Right lobe of liver (tissue), 6 donors: ENCODE results near the gene DIP2A. TPM values are rescaled to one million over a fixed set of nuclear protein-coding genes. Genes with fewer than 3 reads are reported as not detected.

Experiments used
- ATAC-seq, 4 donors: fragments of 200-7000 bp; cut with Tn5 transposase; one replicate each; pipeline ENCODE4 v1.9.1; 2020; ENCODE audit warnings: mild to moderate bottlenecking in 4 of 4, moderate library complexity in 4 of 4
- DNase-seq, 3 donors: peaks; one replicate each; pipeline ENCODE4 v3.0.0-alpha.2; 2020
- H3K27ac ChIP-seq, 3 donors: fragments of 200-600 bp; one replicate each; pipeline ENCODE4 v1.8.0; 2022
- H3K27me3 ChIP-seq, 2 donors: fragments of 200-600 bp; one replicate each; pipeline ENCODE4 v1.8.0; 2022
- H3K36me3 ChIP-seq, 4 donors: fragments of 200-600 bp; sonication (generic) in 1 of 4; one replicate each; pipeline versions ENCODE4 v1.5.1 to v1.8.0; 2017 to 2022; ENCODE audit warnings: control low read depth in 1 of 4
- H3K4me1 ChIP-seq, 4 donors: fragments of 200-600 bp; sonication (generic) in 1 of 4; one replicate each; pipeline versions ENCODE4 v1.5.1 to v1.8.0; 2017 to 2022; ENCODE audit warnings: control low read depth in 1 of 4
- H3K4me3 ChIP-seq, 3 donors: fragments of 200-600 bp; one replicate each; pipeline ENCODE4 v1.8.0; 2022
- H3K9me3 ChIP-seq, 4 donors: fragments of 200-600 bp; sonication (generic) in 1 of 4; one replicate each; pipeline versions ENCODE4 v1.5.1 to v1.8.0; 2017 to 2022; ENCODE audit warnings: control low read depth in 1 of 4
- POLR2A ChIP-seq: fragments of 450-650 bp; IDR thresholded peaks from one replicate; pipeline ENCODE4 v1.6.1; 2017; ENCODE audit warnings: antibody characterized with exemption, mild to moderate bottlenecking
- WGBS: methylation state at CpG from one replicate; pipeline ENCODE4 v1.1.6; 2018; ENCODE audit warnings: low coverage, low lambda C conversion rate; ENCODE audit not compliant: insufficient coverage; ENCODE audit errors: missing lambda C conversion rate; 5-methylcytosine and 5-hydroxymethylcytosine counted together
- intact Hi-C, 2 donors: fragments of 100-400 bp; cut with DNase I; formaldehyde crosslinking; loops; one replicate each; pipeline versions ENCODE4 v1.11.2 to v1.14.1; 2022
- total RNA-seq, 6 experiments: library from RNA; depleted of rRNA in 2 of 6; stranded (reverse); fragments of >200 nt in 2 of 6; fragmentation: NEBNext Ultra II Directional in 3 of 6; extraction: Animal tissue kit (Norgen Biotek cat#: 25700) in 3 of 6; gene quantifications; one replicate each; pipeline versions ENCODE4 v1.1.0 to v1.2.4, GENCODE V29; 2016 to 2023
- TF ChIP-seq, protein P1 (sequence below), 4 donors: fragments of 200-600 bp in 3 of 4; fragments of 450-650 bp in 1 of 4; IDR thresholded peaks; one replicate each; pipeline versions ENCODE4 v1.5.1 to v1.8.0; 2016 to 2022; ENCODE audit warnings: antibody characterized with exemption in 4 of 4, mild to moderate bottlenecking in 2 of 4
- donor health status: DM: no; HTN: yes; CAD: no.
- donor health status: DM: no; HTN: no; CAD: no.
- donor health status: DM: no; HTN: no; CAD: no.
- donor health status: DM: no; HTN: yes; CAD: no.
- donor health status: DM: no; HTN: yes; CAD: no.

Gene DIP2A
- total RNA-seq, 6 experiments from 2014 or later = 12.3 to 14.4 (median 13.1) TPM

DNA sequence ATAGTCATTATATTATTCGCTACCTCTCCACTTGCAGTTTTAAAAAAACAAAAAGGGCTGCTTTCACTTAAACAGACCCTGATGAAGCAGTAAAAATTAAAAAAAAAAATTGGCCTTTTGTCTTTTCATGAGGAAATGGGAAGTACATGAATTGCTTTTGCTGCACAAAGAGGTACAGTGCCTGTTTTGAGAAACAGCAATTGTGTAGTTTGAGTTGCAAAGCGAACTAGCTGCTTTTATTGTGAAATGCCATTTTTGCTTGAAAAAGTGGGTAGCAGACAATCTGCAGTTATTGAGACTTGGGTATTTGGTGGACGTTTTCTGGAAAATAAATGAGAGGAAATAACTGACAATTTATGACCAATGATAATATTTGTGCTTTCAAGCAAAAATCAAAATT lies 7.0 kb downstream of the DIP2A start:
- ATAC-seq = no peak
- TF ChIP-seq, protein P1, sequence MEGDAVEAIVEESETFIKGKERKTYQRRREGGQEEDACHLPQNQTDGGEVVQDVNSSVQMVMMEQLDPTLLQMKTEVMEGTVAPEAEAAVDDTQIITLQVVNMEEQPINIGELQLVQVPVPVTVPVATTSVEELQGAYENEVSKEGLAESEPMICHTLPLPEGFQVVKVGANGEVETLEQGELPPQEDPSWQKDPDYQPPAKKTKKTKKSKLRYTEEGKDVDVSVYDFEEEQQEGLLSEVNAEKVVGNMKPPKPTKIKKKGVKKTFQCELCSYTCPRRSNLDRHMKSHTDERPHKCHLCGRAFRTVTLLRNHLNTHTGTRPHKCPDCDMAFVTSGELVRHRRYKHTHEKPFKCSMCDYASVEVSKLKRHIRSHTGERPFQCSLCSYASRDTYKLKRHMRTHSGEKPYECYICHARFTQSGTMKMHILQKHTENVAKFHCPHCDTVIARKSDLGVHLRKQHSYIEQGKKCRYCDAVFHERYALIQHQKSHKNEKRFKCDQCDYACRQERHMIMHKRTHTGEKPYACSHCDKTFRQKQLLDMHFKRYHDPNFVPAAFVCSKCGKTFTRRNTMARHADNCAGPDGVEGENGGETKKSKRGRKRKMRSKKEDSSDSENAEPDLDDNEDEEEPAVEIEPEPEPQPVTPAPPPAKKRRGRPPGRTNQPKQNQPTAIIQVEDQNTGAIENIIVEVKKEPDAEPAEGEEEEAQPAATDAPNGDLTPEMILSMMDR (IDR thresholded peaks at IDR 0.05) = no peak
- Histone ChIP-seq H3K9me3 (no peaks in the 10 kb centered on the region), H3K4me3 (no peak overlapping the region), H3K27ac (no peak overlapping the region), H3K27me3 (no peaks in the 10 kb centered on the region), H3K36me3 (no peaks in the 10 kb centered on the region), H3K4me1 (no peaks in the 10 kb centered on the region)
- WGBS = 64% methylated on average over 3 of the region's 3 CpGs
- intact Hi-C loops = no loop called here
- no peak for DNase-seq

DNA sequence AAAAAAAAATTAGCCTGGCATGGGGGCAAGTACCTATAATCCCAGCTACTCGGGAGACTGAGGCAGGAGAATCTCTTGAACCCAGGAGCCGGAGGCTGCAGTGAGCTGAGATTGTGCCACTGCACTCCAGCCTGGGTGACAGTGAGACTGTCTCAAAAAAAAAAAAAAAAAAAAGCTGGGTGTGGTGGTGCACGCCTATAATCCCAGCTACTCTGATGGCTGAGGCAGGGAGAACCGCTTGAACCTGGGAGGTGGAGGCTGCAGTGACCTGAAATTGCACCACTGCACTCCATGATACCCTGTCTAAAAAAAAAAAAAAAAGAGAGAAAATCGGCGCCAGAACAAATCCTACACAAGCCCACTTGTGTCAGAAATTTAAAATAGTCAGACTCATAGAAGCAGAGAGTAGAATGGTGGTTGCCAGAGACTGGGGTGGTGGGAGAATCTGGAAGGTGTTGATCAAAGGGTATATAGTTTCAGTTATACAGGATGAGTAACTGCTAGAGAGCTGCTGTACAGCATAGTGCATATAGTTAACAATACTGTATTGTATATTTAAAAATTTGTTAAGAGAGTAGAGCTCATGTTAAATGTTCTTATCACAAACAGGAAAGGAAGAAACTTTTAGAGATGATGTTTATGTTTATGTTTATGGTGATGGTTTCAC lies 9.6 kb downstream of the DIP2A start:
- H3K27ac ChIP-seq = no peak overlapping the region
- DNase-seq = no peak
- intact Hi-C loops = no loop called here
- H3K4me1 ChIP-seq = no peaks in the 10 kb centered on the region
- H3K4me3 ChIP-seq = no peak overlapping the region
- WGBS = 80% methylated on average over 6 of the region's 6 CpGs
- no peak for TF ChIP-seq POLR2A
- TF ChIP-seq, protein P1 (IDR thresholded peaks at IDR 0.05) = no peak
- no peaks in the 10 kb centered on the region for H3K27me3 ChIP-seq
- no peaks in the 10 kb centered on the region for H3K9me3 ChIP-seq
- ATAC-seq = no peak
- H3K36me3 ChIP-seq = no peaks in the 10 kb centered on the region

DNA sequence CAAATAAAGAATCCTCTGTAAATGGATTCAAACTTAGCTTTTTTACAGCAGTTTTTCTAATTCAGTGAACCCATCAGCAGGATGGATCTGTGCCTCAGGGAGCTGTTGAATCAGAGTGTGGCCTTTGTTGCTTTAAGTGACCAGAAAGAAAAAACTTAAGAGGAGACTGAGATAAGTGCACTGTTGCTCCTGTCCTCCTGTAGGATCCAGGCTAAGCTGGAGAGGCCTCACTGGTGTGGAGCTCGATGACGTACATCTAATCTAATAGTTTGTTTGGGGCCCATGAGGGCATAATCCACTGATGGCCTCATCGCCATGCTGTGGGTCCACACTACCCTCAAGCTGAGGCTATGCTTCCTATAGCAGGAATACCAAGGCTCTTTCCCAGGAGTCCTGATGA lies 10.6 kb downstream of the DIP2A start:
- peak in 1 of 3 donors; percentile 19 for DNase-seq
- no peak overlapping the region for H3K4me3 ChIP-seq
- no peak for TF ChIP-seq POLR2A
- TF ChIP-seq, protein P1 (IDR thresholded peaks at IDR 0.05) = no peak
- H3K36me3 ChIP-seq = no peaks in the 10 kb centered on the region
- H3K9me3 ChIP-seq = no peaks in the 10 kb centered on the region
- no peaks in the 10 kb centered on the region for H3K27me3 ChIP-seq
- H3K27ac ChIP-seq = no peak overlapping the region
- H3K4me1 ChIP-seq = no peaks in the 10 kb centered on the region
- intact Hi-C loops = no loop called here
- WGBS = no CpG with 5 or more reads among the region's 3 CpGs
- ATAC-seq = no peak

DNA sequence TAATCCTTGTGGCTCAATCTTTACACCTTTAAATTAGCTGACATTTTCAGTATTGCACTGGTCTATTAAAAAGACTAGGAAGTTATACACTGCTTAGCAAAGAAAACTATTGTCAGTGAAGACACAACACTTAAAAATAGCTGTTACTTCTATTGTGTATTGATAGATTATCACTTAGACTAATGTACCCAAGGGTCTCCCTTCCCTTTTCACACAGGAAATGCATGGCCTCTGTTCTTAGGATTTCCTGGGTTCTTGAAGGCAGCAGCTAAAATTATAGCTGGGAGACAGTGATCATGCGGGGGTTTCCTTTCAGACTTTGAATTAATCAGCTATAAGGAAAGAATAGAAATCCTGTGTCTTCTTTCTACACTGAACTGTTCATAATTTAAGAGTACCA lies 12.8 kb downstream of the DIP2A start:
- 87% methylated on average over 1 of the region's 1 CpG for WGBS
- H3K36me3 ChIP-seq = no peaks in the 10 kb centered on the region
- no peak for TF ChIP-seq POLR2A
- TF ChIP-seq, protein P1 (IDR thresholded peaks at IDR 0.05) = no peak
- no peaks in the 10 kb centered on the region for H3K4me1 ChIP-seq
- H3K4me3 ChIP-seq = no peak overlapping the region
- no peak for DNase-seq
- no peak for ATAC-seq
- H3K27ac ChIP-seq = no peak overlapping the region
- no peaks in the 10 kb centered on the region for H3K27me3 ChIP-seq
- no peaks in the 10 kb centered on the region for H3K9me3 ChIP-seq
- intact Hi-C loops = no loop called here
